Osteocyte (in vitro differentiated cells): Measurements from ENCODE around the gene SFSWAP. TPM values are rescaled to one million over a fixed set of nuclear protein-coding genes. Genes with fewer than 3 reads are reported as not detected.
A peak's percentile ranks its signal among the peaks of the same experiment; 100 is the strongest.

Source experiments
- DNase-seq: peaks from one replicate; pipeline ENCODE4 v3.0.0; 2021; ENCODE audit warnings: mixed read lengths; ENCODE audit not compliant: unreplicated experiment; ENCODE audit errors: extremely low spot score
- H3K27ac Mint-ChIP-seq: one replicate; pipeline ENCODE4 v1.8.0; 2021; ENCODE audit warnings: mild to moderate bottlenecking, mixed read lengths; ENCODE audit not compliant: unreplicated experiment
- H3K27me3 Mint-ChIP-seq: one replicate; pipeline ENCODE4 v1.8.0; 2021; ENCODE audit warnings: mixed read lengths; ENCODE audit not compliant: unreplicated experiment
- H3K36me3 Mint-ChIP-seq: one replicate; pipeline ENCODE4 v1.8.0; 2021; ENCODE audit warnings: mixed read lengths; ENCODE audit not compliant: unreplicated experiment
- H3K4me1 Mint-ChIP-seq: one replicate; pipeline ENCODE4 v1.8.0; 2021; ENCODE audit warnings: mixed read lengths; ENCODE audit not compliant: unreplicated experiment
- H3K4me3 Mint-ChIP-seq: one replicate; pipeline ENCODE4 v1.8.0; 2021; ENCODE audit warnings: mild to moderate bottlenecking, moderate library complexity, mixed read lengths; ENCODE audit not compliant: unreplicated experiment
- H3K9me3 Mint-ChIP-seq: one replicate; pipeline ENCODE4 v1.8.0; 2021; ENCODE audit warnings: mixed read lengths; ENCODE audit not compliant: unreplicated experiment
- total RNA-seq: library from RNA; stranded (reverse); gene quantifications from 2 replicates; pipeline ENCODE4 v1.2.1, GENCODE V29; 2021
- TF ChIP-seq, protein P1 (sequence below): fragments of 200-600 bp; sonication (generic); IDR thresholded peaks from 2 replicates; pipeline ENCODE4 v1.5.0; 2021; ENCODE audit warnings: antibody characterized with exemption, mild to moderate bottlenecking, moderate library complexity

Gene SFSWAP
- total RNA-seq, 1 donor from 2014 or later, result 48.0 TPM

- H3K4me3 Mint-ChIP-seq, result peak overlapping the region; percentile 68
- H3K27me3 Mint-ChIP-seq, result peaks cover 21% of the 10 kb centered on the region
- no peaks in the 10 kb centered on the region for H3K36me3 Mint-ChIP-seq
- TF ChIP-seq, protein P1, sequence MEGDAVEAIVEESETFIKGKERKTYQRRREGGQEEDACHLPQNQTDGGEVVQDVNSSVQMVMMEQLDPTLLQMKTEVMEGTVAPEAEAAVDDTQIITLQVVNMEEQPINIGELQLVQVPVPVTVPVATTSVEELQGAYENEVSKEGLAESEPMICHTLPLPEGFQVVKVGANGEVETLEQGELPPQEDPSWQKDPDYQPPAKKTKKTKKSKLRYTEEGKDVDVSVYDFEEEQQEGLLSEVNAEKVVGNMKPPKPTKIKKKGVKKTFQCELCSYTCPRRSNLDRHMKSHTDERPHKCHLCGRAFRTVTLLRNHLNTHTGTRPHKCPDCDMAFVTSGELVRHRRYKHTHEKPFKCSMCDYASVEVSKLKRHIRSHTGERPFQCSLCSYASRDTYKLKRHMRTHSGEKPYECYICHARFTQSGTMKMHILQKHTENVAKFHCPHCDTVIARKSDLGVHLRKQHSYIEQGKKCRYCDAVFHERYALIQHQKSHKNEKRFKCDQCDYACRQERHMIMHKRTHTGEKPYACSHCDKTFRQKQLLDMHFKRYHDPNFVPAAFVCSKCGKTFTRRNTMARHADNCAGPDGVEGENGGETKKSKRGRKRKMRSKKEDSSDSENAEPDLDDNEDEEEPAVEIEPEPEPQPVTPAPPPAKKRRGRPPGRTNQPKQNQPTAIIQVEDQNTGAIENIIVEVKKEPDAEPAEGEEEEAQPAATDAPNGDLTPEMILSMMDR, result no peak
- peaks cover 12% of the 10 kb centered on the region for H3K4me1 Mint-ChIP-seq
- DNase-seq, result no peak
- H3K27ac Mint-ChIP-seq, result no peak overlapping the region
- no peaks in the 10 kb centered on the region for H3K9me3 Mint-ChIP-seq
Observed at GRCh38 chr12:131828671-131829355, 117.9 kb downstream of the SFSWAP start.

DNA sequence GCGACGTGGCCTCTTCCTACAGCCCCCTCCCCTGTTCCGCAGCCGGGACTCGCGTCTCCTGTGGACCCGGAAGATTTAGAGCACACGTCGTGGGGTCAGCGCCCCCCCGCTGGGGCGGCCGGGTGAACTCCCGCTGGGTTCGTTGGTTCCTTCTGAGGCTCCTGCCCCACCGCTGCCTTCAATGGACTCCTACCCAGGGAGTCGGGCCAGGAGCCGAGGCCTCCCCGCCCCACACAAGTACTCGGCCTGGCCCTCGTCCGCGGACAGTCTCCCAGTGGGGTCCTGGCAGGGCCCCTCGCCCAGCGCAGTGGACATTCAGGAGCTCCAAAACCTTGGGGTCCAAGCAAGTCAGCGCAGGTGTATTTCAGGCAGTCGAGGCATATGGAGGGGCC is 118.5 kb downstream of the SFSWAP start:
- TF ChIP-seq, protein P1, result no peak
- Mint-ChIP-seq H3K36me3 (no peaks in the 10 kb centered on the region), H3K4me3 (peak overlapping the region; percentile 68), H3K9me3 (no peaks in the 10 kb centered on the region), H3K4me1 (peaks cover 12% of the 10 kb centered on the region), H3K27me3 (peaks cover 21% of the 10 kb centered on the region), H3K27ac (no peak overlapping the region)
- DNase-seq, result no peak

- Mint-ChIP-seq H3K4me3 (no peak overlapping the region), H3K9me3 (no peaks in the 10 kb centered on the region), H3K36me3 (no peaks in the 10 kb centered on the region), H3K27ac (no peak overlapping the region), H3K27me3 (peaks cover 21% of the 10 kb centered on the region), H3K4me1 (peaks cover 12% of the 10 kb centered on the region)
- DNase-seq, result no peak
- TF ChIP-seq, protein P1, result no peak
Observed at GRCh38 chr12:131829791-131830334, 119.0 kb downstream of the SFSWAP start.

DNA sequence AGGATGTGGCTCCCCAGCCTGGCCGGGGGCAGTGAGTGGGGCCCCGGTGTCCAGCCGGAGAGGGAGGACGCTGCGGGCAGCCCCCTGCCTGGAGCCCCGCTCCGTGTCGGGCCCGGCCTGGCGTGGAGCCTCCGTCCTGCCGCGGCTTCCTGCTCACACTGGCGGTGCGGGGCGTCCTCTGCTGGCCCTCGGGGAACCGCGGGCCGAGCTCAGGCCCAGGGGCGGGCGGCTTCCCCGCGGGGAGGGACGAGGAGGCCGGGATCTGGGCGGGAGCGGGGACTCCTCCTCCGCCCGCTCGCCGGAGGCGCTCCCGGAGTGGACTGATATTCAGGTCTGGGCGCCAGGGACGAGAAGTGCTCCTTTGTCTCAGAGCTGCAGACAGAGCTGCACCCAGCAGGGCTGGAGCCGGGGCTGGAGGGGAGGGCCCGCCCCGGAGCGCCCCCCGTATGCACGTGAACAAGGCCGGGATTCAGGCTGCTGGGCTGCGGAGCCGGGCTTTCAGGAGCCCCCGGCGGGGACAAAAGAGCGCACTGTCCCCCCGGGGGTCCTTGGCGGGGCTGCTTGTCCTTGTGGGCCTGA is 119.5 kb downstream of the SFSWAP start:
- peak; percentile 91 for DNase-seq
- Mint-ChIP-seq H3K9me3 (no peaks in the 10 kb centered on the region), H3K4me3 (peak overlapping the region; percentile 67), H3K27me3 (peaks cover 18% of the 10 kb centered on the region), H3K4me1 (peaks cover 12% of the 10 kb centered on the region), H3K36me3 (no peaks in the 10 kb centered on the region), H3K27ac (no peak overlapping the region)
- TF ChIP-seq, protein P1, result peak; percentile 66

DNA sequence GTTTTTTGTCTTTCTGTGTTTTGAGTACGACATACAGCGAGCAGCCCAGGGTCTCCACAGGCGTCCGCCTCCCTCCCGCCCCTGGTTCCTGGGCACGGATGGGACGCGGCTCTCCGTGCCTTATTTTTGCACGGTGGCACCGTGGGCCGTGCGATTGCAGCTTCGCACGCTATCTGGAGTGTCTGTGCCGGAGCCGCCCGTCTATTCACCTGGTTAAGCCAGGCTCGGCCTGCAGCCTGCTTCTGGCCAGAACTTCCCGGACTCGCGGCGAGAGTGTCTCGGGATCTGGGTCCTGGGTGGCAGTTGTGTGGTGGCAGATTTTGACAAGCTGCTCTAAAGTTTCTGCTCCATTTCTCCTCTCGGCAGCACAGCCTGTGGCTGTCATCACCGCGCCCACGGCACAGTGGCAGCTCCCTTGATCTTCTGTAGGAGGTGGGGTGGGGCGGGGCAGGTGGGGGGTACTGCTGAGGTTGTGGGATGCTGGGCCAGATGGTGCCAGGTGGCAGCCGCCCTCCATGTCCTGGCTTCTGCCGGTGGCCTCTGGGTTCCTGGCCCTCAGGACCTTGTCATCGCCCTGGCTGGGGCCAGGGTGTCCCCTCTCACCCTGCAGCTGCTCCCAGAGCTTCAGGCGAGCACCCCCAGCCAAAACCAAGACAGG is 120.2 kb downstream of the SFSWAP start:
- Mint-ChIP-seq H3K27ac (no peak overlapping the region), H3K4me3 (peak overlapping the region; percentile 67), H3K4me1 (peaks cover 12% of the 10 kb centered on the region), H3K27me3 (peaks cover 13% of the 10 kb centered on the region), H3K36me3 (no peaks in the 10 kb centered on the region), H3K9me3 (no peaks in the 10 kb centered on the region)
- DNase-seq, result no peak
- TF ChIP-seq, protein P1, result no peak
